Small intestine (tissue), 7 donors: ENCODE data around the gene SOX12. TPM values are rescaled to one million over a fixed set of nuclear protein-coding genes. Genes with fewer than 3 reads are reported as not detected.
"Not testable (repeated sequence)": the region's sequence is repeated elsewhere in the genome, so short reads cannot be mapped to it uniquely, and the experiment has no call there.

Experiments
- DNase-seq, 2 donors: peaks; one replicate each; pipeline versions ENCODE4 v3.0.0 to v3.0.0-alpha.2; 2013
- FAIRE-seq: peaks from 2 replicates; lab custom pipeline; 2012; peaks lifted over from hg19 to GRCh38; lab: Jason Lieb, UNC
- H3K27ac ChIP-seq, 3 donors: one replicate each; pipeline ENCODE4 v1.5.1; 2013; ENCODE audit warnings: low read length in 2 of 3, mild to moderate bottlenecking in 2 of 3, control low read depth in 1 of 3, inconsistent platforms in 1 of 3, low read depth in 1 of 3, moderate library complexity in 1 of 3
- H3K27me3 ChIP-seq, 3 donors: one replicate each; pipeline ENCODE4 v1.6.1; 2013; ENCODE audit warnings: low read length in 3 of 3, inconsistent platforms in 1 of 3; ENCODE audit not compliant: control insufficient read depth in 3 of 3, insufficient read depth in 3 of 3
- H3K36me3 ChIP-seq, 3 donors: one replicate each; pipeline ENCODE4 v1.6.1; 2013; ENCODE audit warnings: low read length in 3 of 3, inconsistent platforms in 1 of 3, low read depth in 1 of 3, mild to moderate bottlenecking in 1 of 3, moderate library complexity in 1 of 3; ENCODE audit not compliant: control insufficient read depth in 3 of 3, insufficient read depth in 2 of 3
- H3K4me1 ChIP-seq, 3 donors: one replicate each; pipeline ENCODE4 v1.6.1; 2013; ENCODE audit warnings: low read length in 2 of 3, inconsistent platforms in 1 of 3, low read depth in 1 of 3, mild to moderate bottlenecking in 1 of 3, moderate library complexity in 1 of 3; ENCODE audit not compliant: control insufficient read depth in 3 of 3, insufficient read depth in 2 of 3
- H3K4me3 ChIP-seq, 3 donors: one replicate each; pipeline ENCODE4 v1.5.1; 2013; ENCODE audit warnings: low read length in 3 of 3, control low read depth in 1 of 3, inconsistent platforms in 1 of 3, low read depth in 1 of 3, mild to moderate bottlenecking in 1 of 3, moderate library complexity in 1 of 3
- H3K9me3 ChIP-seq, 2 donors: one replicate each; pipeline ENCODE4 v1.6.1; 2013; ENCODE audit warnings: low read depth in 1 of 2, low read length in 1 of 2; ENCODE audit not compliant: control insufficient read depth in 2 of 2, insufficient read depth in 1 of 2
- WGBS, 3 donors: extraction: QIAGEN DNeasy Blood & Tissue Kit; methylation state at CpG; one replicate each; pipeline ENCODE4 v1.1.7; 2013; 5-methylcytosine and 5-hydroxymethylcytosine counted together
- polyA plus RNA-seq, 4 donors: library from polyadenylated mRNA; stranded (reverse) in 3 of 4; unstranded in 1 of 4; fragments of 200-250 nt in 3 of 4; fragments of 120-200 nt in 1 of 4; gene quantifications; one replicate each; pipeline versions ENCODE4 v1.2.1 to v1.2.3, GENCODE V29; 2013
- donor health status: healthy with polysubstance abuse.
- donor health status: control.
- donor health status: control.
- donor health status: Bipolar disorder and iron deficiency.
- donor health status: healthy.

Gene SOX12
- polyA plus RNA-seq, 4 donors, result 0.81 to 9.7 (median 2.0) TPM

- no peak for FAIRE-seq
- peak within 1 kb of the TSS in 2 of 3 donors; percentile 93 to 95 for H3K27ac ChIP-seq
Measured at GRCh38 chr20:346640-347316, 21.4 kb downstream of the SOX12 start, which contains the start of gene NRSN2. TSS of gene NRSN2 (plus strand) at chr20:347111. CDS start at chr20:349644, 2,533 bp downstream.

GRCh38 chr20:347317-347639 lies 21.9 kb downstream of the SOX12 start:
- Histone ChIP-seq H3K9me3 (peaks cover 0 to 1% of the 10 kb centered on the region in 2 donors), H3K36me3 (no peaks in the 10 kb centered on the region), H3K27me3 (no peaks in the 10 kb centered on the region), H3K4me1 (peaks cover 0 to 5% (median 0%) of the 10 kb centered on the region in 3 donors), H3K27ac (peak overlapping the region in 2 of 3 donors; percentile 93 to 95), H3K4me3 (peak overlapping the region; percentile 59 to 84 (median 76))
- FAIRE-seq (no peak), DNase-seq (no peak)
- WGBS, 3 donors, result 0 to 2% (median 1%) methylated on average over 10 to 19 of the region's 19 CpGs

More at GRCh38 chr20:346640-347316, 21.4 kb downstream of the SOX12 start, which contains the start of gene NRSN2:
- peak; percentile 34 to 73 for DNase-seq
- Histone ChIP-seq H3K4me1 (peaks cover 0 to 5% (median 0%) of the 10 kb centered on the region in 3 donors), H3K4me3 (peak within 1 kb of the TSS; percentile 59 to 84 (median 76)), H3K9me3 (peaks cover 0 to 6% of the 10 kb centered on the region in 2 donors), H3K27me3 (no peaks in the 10 kb centered on the region), H3K36me3 (peaks cover 0 to 2% (median 0%) of the 10 kb centered on the region in 3 donors)
- WGBS, 3 donors, result 2 to 7% (median 3%) methylated on average over 23 to 50 of the region's 50 CpGs

- peak overlapping the region; percentile 27 to 95 (median 93) for H3K27ac ChIP-seq
- H3K4me1 ChIP-seq, result peaks cover 0 to 5% (median 0%) of the 10 kb centered on the region in 3 donors
- H3K9me3 ChIP-seq, result no peaks in the 10 kb centered on the region
- FAIRE-seq, result no peak
- WGBS, 3 donors, result 1 to 2% (median 1%) methylated on average over 33 to 61 of the region's 61 CpGs
- peak; percentile 62 to 93 for DNase-seq
- peak overlapping the region; percentile 59 to 84 (median 76) for H3K4me3 ChIP-seq
- no peaks in the 10 kb centered on the region for H3K27me3 ChIP-seq
- no peaks in the 10 kb centered on the region for H3K36me3 ChIP-seq
Measured at GRCh38 chr20:347640-348484, 22.5 kb downstream of the SOX12 start.

- H3K27me3 ChIP-seq, result no peaks in the 10 kb centered on the region
- FAIRE-seq, result no peak
- H3K4me1 ChIP-seq, result peaks cover 0 to 5% (median 0%) of the 10 kb centered on the region in 3 donors
- DNase-seq, result no peak
- no peaks in the 10 kb centered on the region for H3K9me3 ChIP-seq
- H3K36me3 ChIP-seq, result peaks cover 0 to 11% (median 0%) of the 10 kb centered on the region in 3 donors
- whole genome bisulfite sequencing, 3 donors, result 90 to 94% (median 93%) methylated on average over 19 of the region's 19 CpGs
- H3K4me3 ChIP-seq, result no peak overlapping the region
- H3K27ac ChIP-seq, result no peak overlapping the region
Measured at GRCh38 chr20:348972-349841, 23.9 kb downstream of the SOX12 start.

- H3K4me3 ChIP-seq, result no peak overlapping the region
- no peaks in the 10 kb centered on the region for H3K9me3 ChIP-seq
- FAIRE-seq, result no peak
- peaks cover 0 to 12% (median 0%) of the 10 kb centered on the region in 3 donors for H3K36me3 ChIP-seq
- H3K27me3 ChIP-seq, result no peaks in the 10 kb centered on the region
- H3K27ac ChIP-seq, result no peak overlapping the region
- DNase-seq, result no peak
- WGBS, 3 donors, result 86 to 92% (median 88%) methylated on average over 13 of the region's 13 CpGs
- H3K4me1 ChIP-seq, result peaks cover 0 to 5% (median 0%) of the 10 kb centered on the region in 3 donors
Measured at GRCh38 chr20:353166-353565, 27.8 kb downstream of the SOX12 start.

GRCh38 chr20:354298-354977 lies 29.1 kb downstream of the SOX12 start:
- no peaks in the 10 kb centered on the region for H3K4me1 ChIP-seq
- no peak overlapping the region for H3K4me3 ChIP-seq
- 15 to 18% (median 17%) methylated on average over 14 of the region's 14 CpGs for WGBS, 3 donors
- H3K9me3 ChIP-seq, result no peaks in the 10 kb centered on the region
- FAIRE-seq (no peak), DNase-seq (peak; percentile 75 to 86)
- no peaks in the 10 kb centered on the region for H3K27me3 ChIP-seq
- H3K36me3 ChIP-seq, result peaks cover 0 to 12% (median 0%) of the 10 kb centered on the region in 3 donors
- H3K27ac ChIP-seq, result no peak overlapping the region

GRCh38 chr20:356154-356553 lies 30.8 kb downstream of the SOX12 start:
- not testable (repeated sequence) for H3K9me3 ChIP-seq, H3K27ac ChIP-seq, DNase-seq, FAIRE-seq, H3K27me3 ChIP-seq, H3K4me1 ChIP-seq, H3K4me3 ChIP-seq
- WGBS, 3 donors, result 87 to 91% (median 91%) methylated on average over 2 of the region's 2 CpGs
- peaks cover 0 to 12% (median 0%) of the 10 kb centered on the region in 3 donors for H3K36me3 ChIP-seq
